ENCODE results near the gene PREX1.

DNA sequence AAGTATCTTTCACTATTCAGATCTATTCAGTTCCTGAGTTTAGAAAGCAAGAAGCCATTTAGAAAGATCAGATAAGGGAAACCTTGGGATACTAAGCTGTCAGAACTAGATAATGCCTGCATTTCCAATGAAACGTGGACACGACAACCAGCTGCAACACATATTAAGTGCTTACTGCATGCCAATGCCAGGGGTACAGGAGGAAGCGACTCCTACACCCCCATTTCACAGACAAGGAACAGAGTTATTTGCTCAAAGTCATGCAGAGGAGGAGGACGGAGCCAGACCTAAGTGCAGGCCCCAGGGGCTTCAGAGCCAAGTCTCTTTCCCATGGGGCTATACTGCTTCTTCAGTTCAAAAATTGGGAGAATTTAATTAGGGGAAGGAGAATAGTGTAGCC, 62.4 kb downstream of the PREX1 start:
- TF ChIP-seq MYC (IDR thresholded peaks at IDR 0.05; ENCODE audit: low read depth, low read length) (no peak), MAX (IDR thresholded peaks at IDR 0.05; ENCODE audit: low read depth, low read length) (no peak)
